Measurements from ENCODE around the gene GPR160.
"Not testable (repeated sequence)": the region's sequence is repeated elsewhere in the genome, so short reads cannot be mapped to it uniquely, and the experiment has no call there.

GPR160 gene

DNA sequence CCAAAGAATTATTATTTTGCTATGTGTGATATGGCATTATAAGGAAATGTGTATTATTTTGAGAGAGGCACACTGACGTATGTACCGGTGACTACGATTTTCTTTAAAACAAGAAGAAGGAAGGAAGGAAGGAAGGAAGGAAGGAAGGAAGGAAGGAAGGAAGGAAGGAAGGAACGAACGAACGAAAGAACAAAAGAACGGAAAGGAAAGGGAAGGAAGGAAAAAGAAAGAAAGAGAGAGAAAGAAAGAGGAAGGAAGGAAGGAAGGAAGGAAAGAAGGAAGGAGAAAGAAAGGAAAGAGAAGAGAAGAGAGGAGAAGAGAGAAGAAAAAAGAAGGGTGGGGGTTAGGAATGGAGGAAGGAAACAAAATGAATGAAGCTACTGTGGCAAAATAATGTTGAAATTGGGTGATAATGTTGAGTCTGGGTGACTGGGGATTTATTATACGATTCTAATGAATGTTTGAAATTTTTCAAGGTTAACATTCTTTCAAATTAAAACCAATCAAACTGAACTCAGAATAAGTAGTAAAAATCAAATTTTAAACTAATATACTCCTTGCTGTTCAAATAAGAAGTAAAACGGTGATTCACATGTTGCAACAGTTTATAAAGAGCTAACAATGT, 73.5 kb downstream of the GPR160 start:
- DNase-seq (ENCODE audit: low read depth in 2 of 2) = no peak

DNA sequence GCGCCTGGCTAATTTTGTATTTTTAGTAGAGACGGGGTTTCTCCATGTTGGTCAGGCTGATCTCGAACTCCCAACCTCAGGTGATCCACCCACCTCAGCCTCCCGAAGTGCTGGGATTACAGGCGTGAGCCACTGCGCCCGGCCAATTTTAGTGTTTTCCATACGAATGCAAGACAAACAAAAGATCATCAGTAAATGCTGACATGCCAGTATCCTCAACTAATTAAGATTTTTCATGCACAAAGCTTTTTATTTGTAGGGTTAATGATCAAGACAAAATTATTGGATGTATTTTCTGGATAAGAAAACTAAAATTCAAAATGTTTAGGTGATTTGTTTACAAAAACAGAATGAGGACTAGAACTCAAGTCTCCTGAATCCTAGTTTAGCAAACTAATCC, 76.4 kb downstream of the GPR160 start:
- DNase-seq (ENCODE audit: low read depth in 2 of 2) = not testable (repeated sequence)

DNA sequence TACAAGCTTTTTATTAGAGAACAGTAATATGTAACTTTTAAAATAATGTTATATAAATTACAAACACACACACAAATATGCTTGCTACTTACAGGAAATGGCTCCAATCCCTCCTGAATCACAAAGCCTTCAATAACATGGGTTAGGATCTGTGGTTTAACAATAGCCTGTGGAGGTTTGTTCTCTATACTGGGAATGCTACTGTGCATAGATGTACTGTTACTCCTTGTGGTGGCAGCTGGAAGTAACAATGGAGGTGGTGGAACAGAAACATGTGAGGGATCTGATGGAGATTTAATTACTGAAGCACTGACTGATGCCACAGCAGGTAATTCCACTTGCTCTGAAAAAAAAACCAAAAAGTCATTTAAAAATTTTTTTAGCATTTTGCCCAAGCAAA, 79.3 kb downstream of the GPR160 start:
- no peak for DNase-seq (ENCODE audit: low read depth in 2 of 2)

DNA sequence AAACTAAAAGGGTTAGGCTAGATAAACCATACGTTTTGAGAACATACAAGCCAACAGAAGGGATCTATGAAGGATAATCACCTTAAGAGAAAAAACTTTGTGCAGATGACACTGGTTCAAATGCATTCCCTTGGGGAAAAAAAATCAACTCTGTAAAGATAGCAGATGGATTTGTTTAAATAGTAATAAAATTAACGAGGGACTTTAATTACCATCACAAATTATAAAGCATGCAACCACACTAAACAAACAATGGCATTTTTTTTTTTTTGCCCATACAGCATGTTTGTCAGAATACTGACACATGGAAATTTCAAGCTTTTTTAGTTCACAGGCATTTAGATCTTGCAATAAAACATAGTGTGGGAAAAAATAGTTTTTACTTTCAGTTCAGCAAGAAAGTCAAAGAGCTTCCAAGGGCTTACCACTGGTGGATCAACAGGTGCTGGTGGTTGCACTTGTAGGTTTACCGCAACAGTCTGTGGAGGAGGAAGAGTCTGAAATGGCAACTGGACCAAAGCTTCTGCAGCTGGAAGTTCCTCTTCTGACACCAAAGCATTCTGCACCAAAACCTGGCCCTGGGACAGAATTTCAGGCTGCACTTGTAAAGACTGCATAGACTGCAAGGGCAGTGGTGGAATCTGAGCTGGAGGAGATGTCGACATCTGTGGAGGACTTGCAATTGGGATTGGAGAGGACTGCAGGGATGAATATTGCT, 90.6 kb downstream of the GPR160 start:
- DNase-seq (ENCODE audit: low read depth in 2 of 2) = no peak

DNA sequence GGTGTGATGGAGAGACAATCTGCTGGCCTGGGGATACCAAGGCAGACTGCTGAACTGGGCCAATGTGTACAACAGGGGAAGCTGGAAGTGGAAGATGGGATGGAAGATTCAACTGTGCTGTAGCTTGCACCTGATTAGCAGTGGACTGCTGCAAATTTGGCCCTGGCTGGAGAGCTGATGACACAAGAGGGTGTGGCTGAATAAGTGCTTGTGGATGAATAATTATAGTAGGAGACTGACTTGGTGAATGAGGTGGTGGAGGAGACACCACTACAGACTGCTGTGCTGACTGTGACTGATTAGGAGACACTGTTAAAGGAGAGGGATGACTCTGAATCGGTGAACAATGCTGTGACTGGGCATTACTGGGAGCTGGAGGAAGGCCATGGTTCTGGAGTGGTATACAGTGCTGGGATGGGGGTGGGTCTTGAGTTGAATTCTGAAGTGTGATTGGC, 91.2 kb downstream of the GPR160 start:
- no peak for DNase-seq (ENCODE audit: low read depth in 2 of 2)

DNA sequence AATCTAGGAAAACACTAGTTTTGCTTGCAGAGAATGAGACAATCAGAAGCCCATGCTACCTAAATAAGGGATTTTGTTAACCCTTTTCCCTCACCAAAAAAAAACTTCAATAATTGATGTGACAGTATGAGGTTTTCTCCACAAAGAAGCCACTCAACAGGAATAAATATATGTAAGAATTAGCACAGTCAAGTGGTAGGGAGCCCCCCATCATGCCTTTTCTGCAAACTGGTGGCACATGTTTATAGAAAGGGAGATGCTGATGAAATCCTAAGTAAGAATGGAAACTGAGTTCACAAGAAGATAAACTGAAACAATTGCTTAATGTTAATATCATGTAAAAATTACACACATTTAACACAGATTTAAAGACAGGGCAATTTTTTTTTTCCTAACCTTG, 92.7 kb downstream of the GPR160 start:
- no peak for DNase-seq (ENCODE audit: low read depth in 2 of 2)

DNA sequence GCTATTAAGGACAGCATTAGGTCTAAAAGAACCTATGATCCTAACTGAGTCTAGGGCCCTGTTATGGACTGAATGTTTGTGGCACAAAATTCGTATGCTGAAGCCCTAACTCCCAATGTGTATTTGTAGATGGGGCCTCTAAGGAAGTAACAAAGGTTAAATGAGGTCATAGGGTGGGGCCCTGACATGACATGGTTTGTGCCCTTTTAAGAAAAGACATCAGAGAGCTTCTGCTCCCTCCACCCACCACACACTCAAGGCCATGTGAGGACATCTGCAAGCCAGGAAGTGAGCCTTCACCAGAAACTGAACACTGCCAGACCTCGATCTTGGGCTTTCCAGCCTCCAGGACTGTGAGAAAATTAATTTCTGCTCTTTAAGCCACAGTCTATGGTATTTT, 94.5 kb downstream of the GPR160 start:
- DNase-seq (ENCODE audit: low read depth in 2 of 2) = no peak
